B cell (primary cell): Measurements from ENCODE around the gene TPGS2.

Experiments used
- EZH2 ChIP-seq: IDR thresholded peaks from 2 replicates; pipeline ENCODE4 v1.6.1; 2012; ENCODE audit warnings: borderline replicate concordance, low read depth, mild to moderate bottlenecking, moderate library complexity, low read length; ENCODE audit not compliant: insufficient read depth, poor library complexity, severe bottlenecking
- TF ChIP-seq, protein P1 (sequence below): fragments of 200-600 bp; IDR thresholded peaks from one replicate; pipeline ENCODE4 v1.8.0; 2022; ENCODE audit warnings: antibody characterized with exemption, mild to moderate bottlenecking

DNA sequence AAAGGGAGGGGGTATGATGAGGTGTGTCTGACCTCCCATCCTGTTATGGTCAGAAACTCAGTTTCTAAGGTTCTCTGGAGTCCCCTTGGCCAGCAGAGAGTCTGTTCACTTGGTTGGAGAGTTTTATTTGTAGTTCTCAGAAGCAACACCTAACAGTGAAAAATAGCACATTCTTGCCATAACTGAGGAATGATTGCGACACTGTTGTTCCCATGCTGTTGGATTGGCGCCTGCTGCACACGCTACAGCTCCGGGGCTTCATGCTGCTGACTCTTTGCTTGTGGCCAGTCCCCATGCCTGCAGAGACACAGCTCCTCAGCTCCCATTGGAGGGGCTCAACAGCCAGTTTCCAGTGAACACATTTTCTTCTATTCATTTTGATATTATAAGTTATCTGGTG is 42.1 kb downstream of the TPGS2 start:
- TF ChIP-seq, protein P1, sequence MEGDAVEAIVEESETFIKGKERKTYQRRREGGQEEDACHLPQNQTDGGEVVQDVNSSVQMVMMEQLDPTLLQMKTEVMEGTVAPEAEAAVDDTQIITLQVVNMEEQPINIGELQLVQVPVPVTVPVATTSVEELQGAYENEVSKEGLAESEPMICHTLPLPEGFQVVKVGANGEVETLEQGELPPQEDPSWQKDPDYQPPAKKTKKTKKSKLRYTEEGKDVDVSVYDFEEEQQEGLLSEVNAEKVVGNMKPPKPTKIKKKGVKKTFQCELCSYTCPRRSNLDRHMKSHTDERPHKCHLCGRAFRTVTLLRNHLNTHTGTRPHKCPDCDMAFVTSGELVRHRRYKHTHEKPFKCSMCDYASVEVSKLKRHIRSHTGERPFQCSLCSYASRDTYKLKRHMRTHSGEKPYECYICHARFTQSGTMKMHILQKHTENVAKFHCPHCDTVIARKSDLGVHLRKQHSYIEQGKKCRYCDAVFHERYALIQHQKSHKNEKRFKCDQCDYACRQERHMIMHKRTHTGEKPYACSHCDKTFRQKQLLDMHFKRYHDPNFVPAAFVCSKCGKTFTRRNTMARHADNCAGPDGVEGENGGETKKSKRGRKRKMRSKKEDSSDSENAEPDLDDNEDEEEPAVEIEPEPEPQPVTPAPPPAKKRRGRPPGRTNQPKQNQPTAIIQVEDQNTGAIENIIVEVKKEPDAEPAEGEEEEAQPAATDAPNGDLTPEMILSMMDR, result no peak
- no peak for TF ChIP-seq EZH2
